Transverse colon (tissue), 4 donors: ENCODE measurements around the gene CTNNAL1. TPM values are rescaled to one million over a fixed set of nuclear protein-coding genes. Genes with fewer than 3 reads are reported as not detected.
"Not testable (repeated sequence)": the region's sequence is repeated elsewhere in the genome, so short reads cannot be mapped to it uniquely, and the experiment has no call there.

ENCODE experiments used
- DNase-seq: peaks from one replicate; pipeline ENCODE4 v3.0.0-alpha.2; 2019
- H3K27ac ChIP-seq, 4 donors: fragments of 200-600 bp; sonication (generic); 2 replicates each; pipeline ENCODE4 v1.5.1; 2016 to 2018; ENCODE audit warnings: inconsistent platforms in 4 of 4
- H3K27me3 ChIP-seq: fragments of 200-600 bp; sonication (generic); 2 replicates; pipeline ENCODE4 v1.5.1; 2017; ENCODE audit warnings: inconsistent platforms
- H3K36me3 ChIP-seq, 4 donors: fragments of 200-600 bp; sonication (generic); 2 replicates each; pipeline ENCODE4 v1.5.1; 2017 to 2019; ENCODE audit warnings: inconsistent platforms in 4 of 4
- H3K4me1 ChIP-seq, 4 donors: fragments of 200-600 bp; sonication (generic); 2 replicates each; pipeline ENCODE4 v1.5.1; 2017 to 2020; ENCODE audit warnings: inconsistent platforms in 4 of 4
- H3K4me3 ChIP-seq, 4 donors: fragments of 200-600 bp; sonication (generic); 1 replicate in 1 of 4; 2 replicates in 3 of 4; pipeline versions ENCODE4 v1.5.1 to v1.6.1; 2017 to 2019; ENCODE audit warnings: inconsistent platforms in 4 of 4
- H3K9me3 ChIP-seq, 2 donors: fragments of 200-600 bp; sonication (generic); 2 replicates each; pipeline ENCODE4 v1.5.1; 2017 to 2019; ENCODE audit warnings: inconsistent platforms in 2 of 2
- EP300 ChIP-seq: sonication (generic); formaldehyde crosslinking; IDR thresholded peaks from one replicate; pipeline ENCODE4 v1.6.1; 2017; ENCODE audit warnings: antibody characterized with exemption, low read depth
- POLR2A ChIP-seq: fragments of 450-650 bp; IDR thresholded peaks from one replicate; pipeline ENCODE4 v1.6.1; 2016; ENCODE audit warnings: antibody characterized with exemption, mild to moderate bottlenecking, moderate library complexity
- POLR2AphosphoS5 ChIP-seq, 3 donors: sonication (generic); formaldehyde crosslinking; IDR thresholded peaks; one replicate each; pipeline ENCODE4 v1.6.1; 2016; ENCODE audit warnings: antibody characterized with exemption in 3 of 3
- WGBS, 2 donors: methylation state at CpG; one replicate each; pipeline ENCODE4 v1.1.5; 2018; ENCODE audit warnings: low coverage in 1 of 2; 5-methylcytosine and 5-hydroxymethylcytosine counted together
- in situ Hi-C, 4 donors: fragments of 200-750 bp; cut with MboI; loops; one replicate each; pipeline versions ENCODE4 v1.15.0 to v1.15.1; 2017; ENCODE audit warnings: low sequenced_read_pairs in 3 of 4, low pct_ligation_motif_present in 1 of 4, low pct_unique_long_range_greater_than_20kb in 1 of 4
- intact Hi-C: fragments of 100-400 bp; cut with DNase I; formaldehyde crosslinking; loops from one replicate; pipeline ENCODE4 v1.15.1; 2023; ENCODE audit warnings: low total_unique reads
- total RNA-seq, 4 donors: library from RNA; depleted of rRNA; stranded (reverse); fragments of >200 nt; gene quantifications; one replicate each; pipeline ENCODE4 v1.1.0, GENCODE V29; 2016
- TF ChIP-seq, protein P1 (sequence below), 5 experiments: fragments of 200-600 bp in 3 of 5; fragments of 450-650 bp in 2 of 5; sonication (generic) in 3 of 5; IDR thresholded peaks; 1 replicate in 2 of 5; 2 replicates in 3 of 5; pipeline ENCODE4 v1.5.1; 2016 to 2017; ENCODE audit warnings: antibody characterized with exemption in 5 of 5, inconsistent platforms in 3 of 5, mild to moderate bottlenecking in 2 of 5, moderate library complexity in 1 of 5

The CTNNAL1 gene
- total RNA-seq, 4 donors from 2014 or later = 6.0 to 12.1 (median 8.1) TPM

DNA sequence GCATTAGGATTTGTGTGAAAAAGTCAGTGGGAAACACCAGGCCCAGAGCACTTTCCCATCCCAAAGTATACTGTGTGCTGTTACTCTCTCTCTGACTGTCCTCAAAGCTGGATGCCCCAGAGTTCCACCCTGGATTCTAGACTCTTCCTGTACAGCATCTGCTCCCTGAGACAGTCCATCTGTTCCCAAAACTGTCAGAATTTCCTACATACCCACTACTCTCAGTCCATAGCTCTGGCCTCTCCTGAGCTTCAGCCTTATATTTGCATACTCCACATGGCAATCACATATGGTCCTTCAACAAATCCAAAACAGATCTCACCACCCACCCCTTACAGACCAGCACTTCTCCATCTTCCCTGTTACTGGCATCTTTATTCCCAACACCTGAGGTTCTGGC is 88.8 kb downstream of the CTNNAL1 start:
- no peak for TF ChIP-seq EP300
- TF ChIP-seq POLR2AphosphoS5 (IDR thresholded peaks at IDR 0.05) = no peak
- no peak for TF ChIP-seq POLR2A
- TF ChIP-seq, protein P1, sequence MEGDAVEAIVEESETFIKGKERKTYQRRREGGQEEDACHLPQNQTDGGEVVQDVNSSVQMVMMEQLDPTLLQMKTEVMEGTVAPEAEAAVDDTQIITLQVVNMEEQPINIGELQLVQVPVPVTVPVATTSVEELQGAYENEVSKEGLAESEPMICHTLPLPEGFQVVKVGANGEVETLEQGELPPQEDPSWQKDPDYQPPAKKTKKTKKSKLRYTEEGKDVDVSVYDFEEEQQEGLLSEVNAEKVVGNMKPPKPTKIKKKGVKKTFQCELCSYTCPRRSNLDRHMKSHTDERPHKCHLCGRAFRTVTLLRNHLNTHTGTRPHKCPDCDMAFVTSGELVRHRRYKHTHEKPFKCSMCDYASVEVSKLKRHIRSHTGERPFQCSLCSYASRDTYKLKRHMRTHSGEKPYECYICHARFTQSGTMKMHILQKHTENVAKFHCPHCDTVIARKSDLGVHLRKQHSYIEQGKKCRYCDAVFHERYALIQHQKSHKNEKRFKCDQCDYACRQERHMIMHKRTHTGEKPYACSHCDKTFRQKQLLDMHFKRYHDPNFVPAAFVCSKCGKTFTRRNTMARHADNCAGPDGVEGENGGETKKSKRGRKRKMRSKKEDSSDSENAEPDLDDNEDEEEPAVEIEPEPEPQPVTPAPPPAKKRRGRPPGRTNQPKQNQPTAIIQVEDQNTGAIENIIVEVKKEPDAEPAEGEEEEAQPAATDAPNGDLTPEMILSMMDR (IDR thresholded peaks at IDR 0.05) = no peak
- DNase-seq = no peak
- in situ Hi-C loops = no loop called here
- Histone ChIP-seq H3K4me3 (no peak overlapping the region), H3K27me3 (no peaks in the 10 kb centered on the region), H3K4me1 (peaks cover 0 to 8% (median 0%) of the 10 kb centered on the region in 4 donors), H3K9me3 (no peaks in the 10 kb centered on the region), H3K36me3 (peaks cover 0 to 54% (median 23%) of the 10 kb centered on the region in 4 donors), H3K27ac (no peak overlapping the region)
- intact Hi-C loops = no loop called here

DNA sequence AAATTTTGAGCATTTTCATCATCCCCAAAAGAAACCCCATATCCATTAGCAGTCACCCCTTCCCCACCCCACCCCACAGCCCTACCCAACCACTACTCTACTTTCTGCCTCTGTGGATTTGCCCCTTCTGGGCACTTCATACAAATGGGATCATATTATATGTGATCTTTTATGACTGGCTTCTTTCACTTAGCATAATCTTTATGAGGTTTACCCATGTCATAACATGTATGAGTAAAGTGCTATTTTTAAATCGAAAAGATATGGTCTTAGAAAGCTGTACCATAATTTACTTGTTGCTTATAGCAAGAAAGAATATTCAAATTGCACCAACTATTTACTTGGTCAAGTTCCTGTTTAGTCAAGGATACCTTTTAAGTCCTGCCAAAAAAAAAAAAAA is 92.1 kb downstream of the CTNNAL1 start:
- Histone ChIP-seq H3K4me3 (no peak overlapping the region), H3K27me3 (no peaks in the 10 kb centered on the region), H3K36me3 (peaks cover 0 to 41% (median 17%) of the 10 kb centered on the region in 4 donors), H3K9me3 (no peaks in the 10 kb centered on the region), H3K4me1 (peaks cover 0 to 13% (median 0%) of the 10 kb centered on the region in 4 donors), H3K27ac (no peak overlapping the region)
- WGBS, 2 donors = 42 to 67% methylated on average over 1 of the region's 1 CpG
- TF ChIP-seq EP300 = no peak
- TF ChIP-seq POLR2AphosphoS5 (IDR thresholded peaks at IDR 0.05) = no peak
- TF ChIP-seq, protein P1 (IDR thresholded peaks at IDR 0.05) = no peak
- no peak for TF ChIP-seq POLR2A
- intact Hi-C loops (no loop called here), in situ Hi-C loops (no loop called here)
- no peak for DNase-seq

DNA sequence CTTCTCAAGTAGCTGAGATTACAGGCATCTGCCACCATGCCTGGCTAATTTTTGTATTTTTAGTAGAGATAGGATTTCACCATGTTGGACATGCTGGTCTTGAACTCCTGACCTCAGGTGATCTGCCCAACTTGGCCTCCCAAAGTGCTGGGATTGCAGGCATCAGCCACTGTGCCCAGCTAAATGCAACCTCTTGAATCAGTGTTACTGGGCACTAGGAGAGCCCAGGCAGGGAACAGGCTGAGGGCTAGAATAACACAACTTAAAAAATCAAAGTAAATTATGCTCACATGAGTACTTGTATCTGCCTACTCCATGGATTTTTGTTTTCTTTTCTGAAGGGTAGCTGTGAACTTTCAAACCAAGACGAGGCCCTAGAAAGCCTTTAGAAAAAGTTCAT is 92.9 kb downstream of the CTNNAL1 start:
- Histone ChIP-seq H3K4me1 (peaks cover 0 to 13% (median 0%) of the 10 kb centered on the region in 4 donors), H3K36me3 (peaks cover 0 to 41% (median 16%) of the 10 kb centered on the region in 4 donors)
- H3K9me3 ChIP-seq, DNase-seq, H3K27ac ChIP-seq, H3K27me3 ChIP-seq, H3K4me3 ChIP-seq, intact Hi-C loops, in situ Hi-C loops: not testable (repeated sequence)
- WGBS, 2 donors = 97 to 100% methylated on average over 1 of the region's 1 CpG

DNA sequence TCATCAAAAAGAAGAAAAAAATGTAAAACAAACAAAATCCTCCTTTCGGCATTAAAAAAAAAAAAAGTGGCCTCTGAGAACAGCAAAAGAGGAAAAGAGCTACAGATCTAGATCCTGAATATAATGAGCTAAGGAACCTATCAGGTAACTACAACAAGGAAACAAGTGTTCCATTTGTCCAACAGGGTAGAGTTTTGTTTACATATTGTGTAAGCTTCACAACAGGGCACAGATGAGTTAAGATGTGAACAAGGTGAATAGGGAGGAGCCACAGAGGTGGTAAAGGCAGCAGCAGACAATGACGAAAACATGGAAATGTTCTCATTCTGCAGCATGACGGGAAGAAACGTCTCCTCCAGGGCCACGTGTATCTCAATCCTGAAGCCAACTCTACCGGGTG is 93.8 kb downstream of the CTNNAL1 start:
- in situ Hi-C loops (no loop called here), intact Hi-C loops (no loop called here)
- 64 to 80% methylated on average over 5 to 6 of the region's 6 CpGs for WGBS, 2 donors
- Histone ChIP-seq H3K9me3 (no peaks in the 10 kb centered on the region), H3K27me3 (no peaks in the 10 kb centered on the region), H3K36me3 (peaks cover 0 to 40% (median 13%) of the 10 kb centered on the region in 4 donors), H3K4me1 (peaks cover 0 to 13% (median 0%) of the 10 kb centered on the region in 4 donors), H3K4me3 (no peak overlapping the region), H3K27ac (peak overlapping the region in 1 of 4 donors; percentile 22)
- no peak for TF ChIP-seq EP300
- no peak for TF ChIP-seq POLR2A
- TF ChIP-seq POLR2AphosphoS5 (IDR thresholded peaks at IDR 0.05) = no peak
- TF ChIP-seq, protein P1 (IDR thresholded peaks at IDR 0.05) = no peak
- no peak for DNase-seq

DNA sequence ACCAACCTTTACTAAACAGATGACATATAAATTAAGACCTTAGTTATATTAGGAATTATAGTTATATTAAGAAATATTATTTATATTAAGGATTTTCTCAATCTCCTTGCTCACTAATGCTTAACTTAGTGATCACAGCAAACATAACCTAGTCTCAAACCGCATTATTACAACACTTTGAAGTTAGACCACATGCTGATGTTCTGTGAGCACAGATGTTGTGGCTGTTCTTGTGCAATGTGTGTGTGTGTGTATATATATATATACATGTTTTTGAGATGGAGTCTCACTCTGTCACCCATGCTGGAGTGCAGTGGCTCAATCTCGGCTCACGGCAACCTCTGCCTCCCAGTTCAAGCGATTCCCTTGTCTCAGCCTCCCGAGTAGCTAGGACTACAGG is 99.9 kb downstream of the CTNNAL1 start:
- no peak for DNase-seq
- Histone ChIP-seq H3K9me3 (no peaks in the 10 kb centered on the region), H3K4me1 (no peaks in the 10 kb centered on the region), H3K27me3 (no peaks in the 10 kb centered on the region), H3K27ac (no peak overlapping the region), H3K4me3 (no peak overlapping the region), H3K36me3 (peaks cover 0 to 53% (median 16%) of the 10 kb centered on the region in 4 donors)
- in situ Hi-C loops (no loop called here), intact Hi-C loops (no loop called here)
- 93 to 100% methylated on average over 2 to 5 of the region's 5 CpGs for WGBS, 2 donors
- no peak for TF ChIP-seq POLR2A
- TF ChIP-seq, protein P1 (IDR thresholded peaks at IDR 0.05) = no peak
- TF ChIP-seq EP300 = no peak
- TF ChIP-seq POLR2AphosphoS5 (IDR thresholded peaks at IDR 0.05) = no peak
